Hepatocyte (in vitro differentiated cells): Measurements from ENCODE around the gene PRRT1B.

Experiments
- CTCF ChIP-seq: fragments of 200-600 bp; sonication (generic); IDR thresholded peaks from 2 replicates; pipeline ENCODE4 v1.5.1; 2016; ENCODE audit warnings: antibody characterized with exemption, mild to moderate bottlenecking; ENCODE audit not compliant: poor library complexity
- EZH2 ChIP-seq: fragments of 200-600 bp; sonication (generic); IDR thresholded peaks from 2 replicates; pipeline ENCODE4 v1.6.1; 2016; ENCODE audit warnings: antibody characterized with exemption, mild to moderate bottlenecking, borderline replicate concordance

DNA sequence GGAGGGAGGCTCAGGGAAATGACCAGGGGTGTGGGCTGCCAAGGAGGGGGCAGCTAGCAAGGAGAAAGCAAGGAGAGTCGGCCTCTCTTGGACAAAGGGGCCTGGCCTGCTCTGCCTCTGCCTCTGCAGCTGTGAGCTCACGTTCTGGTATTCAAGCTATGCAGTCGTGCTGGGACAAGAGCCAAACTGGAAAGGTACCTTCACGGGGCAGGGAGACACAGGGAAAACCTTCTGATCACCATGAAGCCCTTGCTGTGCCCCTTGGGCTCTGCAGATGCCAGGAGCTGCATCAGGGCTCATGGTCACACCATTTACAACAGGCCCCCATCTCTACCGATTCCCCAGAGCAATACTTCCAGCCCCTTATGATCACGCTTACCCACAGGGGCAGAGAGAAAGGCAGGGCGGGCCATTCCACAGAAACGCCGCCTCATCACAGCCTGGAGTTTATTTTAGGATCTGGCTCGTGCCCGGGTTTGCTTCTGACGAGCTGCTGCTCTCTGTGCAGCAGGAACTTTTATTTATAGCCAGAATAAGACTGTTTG is 63.2 kb downstream of the PRRT1B start:
- TF ChIP-seq CTCF (no peak), EZH2 (no peak)
